HFFc6 (cell line): Measurements from ENCODE around the gene OR4E1. TPM values are rescaled to one million over a fixed set of nuclear protein-coding genes. Genes with fewer than 3 reads are reported as not detected.

Experiments used
- DNase-seq: peaks from one replicate; pipeline ENCODE4 v3.0.0-alpha.2; 2018
- H3K27ac Mint-ChIP-seq: 2 replicates; pipeline ENCODE4 v1.8.0; 2020; ENCODE audit warnings: mild to moderate bottlenecking, mixed read lengths
- H3K27me3 Mint-ChIP-seq: 2 replicates; pipeline ENCODE4 v1.8.0; 2021; ENCODE audit warnings: mild to moderate bottlenecking, moderate library complexity, mixed read lengths; ENCODE audit not compliant: insufficient read depth
- H3K36me3 Mint-ChIP-seq: 2 replicates; pipeline ENCODE4 v1.8.0; 2021; ENCODE audit warnings: low read depth, mixed read lengths
- H3K4me1 Mint-ChIP-seq: 2 replicates; pipeline ENCODE4 v1.8.0; 2020; ENCODE audit warnings: low read depth, mixed read lengths
- H3K4me3 Mint-ChIP-seq: 2 replicates; pipeline ENCODE4 v1.8.0; 2020; ENCODE audit warnings: mild to moderate bottlenecking, moderate library complexity, mixed read lengths
- H3K9me3 Mint-ChIP-seq: 2 replicates; pipeline ENCODE4 v1.8.0; 2020; ENCODE audit warnings: mild to moderate bottlenecking, mixed read lengths
- total RNA-seq, 6 experiments: library from RNA; stranded (reverse); fragmentation: NEBNext Ultra II Directional; extraction: Animal tissue kit (Norgen Biotek cat#: 25700); gene quantifications; 2 replicates in 1 of 6; 3 replicates in 5 of 6; pipeline ENCODE4 v1.2.3, GENCODE V29; 2021
- TF ChIP-seq, protein P1 (sequence below): fragments of 200-600 bp; sonication (generic); IDR thresholded peaks from 2 replicates; pipeline ENCODE4 v1.5.0; 2021; ENCODE audit warnings: antibody characterized with exemption, mild to moderate bottlenecking

Gene OR4E1
- total RNA-seq, 6 experiments from 2014 or later, result not detected

- H3K27me3 Mint-ChIP-seq, result no peaks in the 10 kb centered on the region; the same call in 1 of the 2 replicates
- no peak overlapping the region for H3K27ac Mint-ChIP-seq
- TF ChIP-seq, protein P1, sequence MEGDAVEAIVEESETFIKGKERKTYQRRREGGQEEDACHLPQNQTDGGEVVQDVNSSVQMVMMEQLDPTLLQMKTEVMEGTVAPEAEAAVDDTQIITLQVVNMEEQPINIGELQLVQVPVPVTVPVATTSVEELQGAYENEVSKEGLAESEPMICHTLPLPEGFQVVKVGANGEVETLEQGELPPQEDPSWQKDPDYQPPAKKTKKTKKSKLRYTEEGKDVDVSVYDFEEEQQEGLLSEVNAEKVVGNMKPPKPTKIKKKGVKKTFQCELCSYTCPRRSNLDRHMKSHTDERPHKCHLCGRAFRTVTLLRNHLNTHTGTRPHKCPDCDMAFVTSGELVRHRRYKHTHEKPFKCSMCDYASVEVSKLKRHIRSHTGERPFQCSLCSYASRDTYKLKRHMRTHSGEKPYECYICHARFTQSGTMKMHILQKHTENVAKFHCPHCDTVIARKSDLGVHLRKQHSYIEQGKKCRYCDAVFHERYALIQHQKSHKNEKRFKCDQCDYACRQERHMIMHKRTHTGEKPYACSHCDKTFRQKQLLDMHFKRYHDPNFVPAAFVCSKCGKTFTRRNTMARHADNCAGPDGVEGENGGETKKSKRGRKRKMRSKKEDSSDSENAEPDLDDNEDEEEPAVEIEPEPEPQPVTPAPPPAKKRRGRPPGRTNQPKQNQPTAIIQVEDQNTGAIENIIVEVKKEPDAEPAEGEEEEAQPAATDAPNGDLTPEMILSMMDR, result no peak
- H3K36me3 Mint-ChIP-seq, result no peaks in the 10 kb centered on the region; the same call in 1 of the 2 replicates
- H3K4me1 Mint-ChIP-seq, result no peaks in the 10 kb centered on the region
- H3K9me3 Mint-ChIP-seq, result peaks cover 25% of the 10 kb centered on the region; the same call in 1 of the 2 replicates
- H3K4me3 Mint-ChIP-seq, result no peak overlapping the region
- DNase-seq, result no peak
Observed at GRCh38 chr14:21694425-21694824, 20.8 kb upstream of the OR4E1 start.

GRCh38 chr14:21686468-21686867, 12.8 kb upstream of the OR4E1 start:
- TF ChIP-seq, protein P1, result no peak
- Mint-ChIP-seq H3K27ac (no peak overlapping the region), H3K27me3 (no peaks in the 10 kb centered on the region), H3K9me3 (peaks cover 38% of the 10 kb centered on the region), H3K36me3 (no peaks in the 10 kb centered on the region), H3K4me3 (no peak overlapping the region), H3K4me1 (no peaks in the 10 kb centered on the region)
- no peak for DNase-seq

GRCh38 chr14:21680072-21680471, 6.5 kb upstream of the OR4E1 start:
- no peaks in the 10 kb centered on the region for H3K27me3 Mint-ChIP-seq
- H3K27ac Mint-ChIP-seq, result no peak overlapping the region
- DNase-seq, result peak; percentile 11
- no peaks in the 10 kb centered on the region for H3K4me1 Mint-ChIP-seq
- peaks cover 25% of the 10 kb centered on the region for H3K9me3 Mint-ChIP-seq
- TF ChIP-seq, protein P1, result no peak
- no peak overlapping the region for H3K4me3 Mint-ChIP-seq
- H3K36me3 Mint-ChIP-seq, result no peaks in the 10 kb centered on the region

DNA sequence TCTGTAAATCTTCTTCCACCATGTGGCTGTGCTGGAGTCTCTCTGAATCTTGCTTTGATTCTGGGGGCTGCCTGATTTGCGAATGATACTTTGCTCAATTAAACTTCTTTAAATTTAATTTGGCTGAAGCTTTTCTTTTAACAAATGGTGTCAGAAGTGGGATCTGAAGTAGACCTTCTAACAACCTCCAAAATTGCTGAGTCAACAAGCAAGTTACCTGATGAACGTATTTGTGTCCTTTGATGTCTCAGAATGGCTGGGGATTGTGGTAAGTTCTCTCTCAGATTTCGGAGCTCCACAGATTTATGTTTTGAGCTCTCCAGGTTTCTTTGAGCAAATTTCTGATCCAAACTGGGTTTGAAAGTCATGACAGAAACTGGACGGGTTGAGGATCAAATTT, 1.9 kb upstream of the OR4E1 start:
- Mint-ChIP-seq H3K4me3 (no peak overlapping the region), H3K9me3 (peaks cover 23% of the 10 kb centered on the region), H3K27me3 (no peaks in the 10 kb centered on the region; the same call in 1 of the 2 replicates), H3K27ac (no peak overlapping the region), H3K4me1 (no peaks in the 10 kb centered on the region), H3K36me3 (no peaks in the 10 kb centered on the region)
- DNase-seq, result no peak
- TF ChIP-seq, protein P1, result no peak

- H3K27ac Mint-ChIP-seq, result no peak overlapping the region
- H3K4me1 Mint-ChIP-seq, result no peaks in the 10 kb centered on the region
- H3K9me3 Mint-ChIP-seq, result peaks cover 17% of the 10 kb centered on the region
- no peak overlapping the region for H3K4me3 Mint-ChIP-seq
- TF ChIP-seq, protein P1, result no peak
- H3K36me3 Mint-ChIP-seq, result no peaks in the 10 kb centered on the region
- peak; percentile 0 for DNase-seq
- H3K27me3 Mint-ChIP-seq, result peaks cover 1% of the 10 kb centered on the region; the same call in 1 of the 2 replicates
Observed at GRCh38 chr14:21672116-21672515, 1.5 kb downstream of the OR4E1 start.

GRCh38 chr14:21671371-21671770, 2.2 kb downstream of the OR4E1 start:
- Mint-ChIP-seq H3K27me3 (peaks cover 1% of the 10 kb centered on the region; the same call in 1 of the 2 replicates), H3K36me3 (no peaks in the 10 kb centered on the region), H3K4me1 (no peaks in the 10 kb centered on the region), H3K4me3 (no peak overlapping the region), H3K27ac (no peak overlapping the region), H3K9me3 (peaks cover 14% of the 10 kb centered on the region)
- no peak for DNase-seq
- TF ChIP-seq, protein P1, result no peak
